ENCODE data around the gene MAL.

DNA sequence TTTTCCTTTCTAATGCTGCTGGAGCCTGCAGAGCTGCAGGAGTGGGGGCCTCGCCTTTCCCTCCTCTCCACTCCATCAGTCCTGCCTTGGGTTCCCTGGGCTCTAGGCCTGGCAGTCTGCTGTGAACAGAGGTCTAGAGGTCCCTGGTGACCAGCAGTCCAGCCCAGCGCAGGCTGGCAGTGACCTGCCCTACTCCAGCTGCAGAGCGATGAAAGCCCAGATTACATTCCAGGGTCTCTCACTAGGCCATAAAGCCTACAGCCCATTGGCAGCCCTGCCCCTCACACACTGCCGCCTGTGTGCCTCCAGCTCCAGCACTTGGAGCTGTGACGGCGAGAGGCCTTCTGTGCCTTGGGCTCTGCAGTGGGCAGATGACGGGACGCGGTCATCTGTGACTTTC, 14.8 kb upstream of the MAL start:
- no peak for TF ChIP-seq EZH2 (IDR thresholded peaks at IDR 0.05; ENCODE audit: insufficient read depth, low read length)
- TF ChIP-seq, protein P1, sequence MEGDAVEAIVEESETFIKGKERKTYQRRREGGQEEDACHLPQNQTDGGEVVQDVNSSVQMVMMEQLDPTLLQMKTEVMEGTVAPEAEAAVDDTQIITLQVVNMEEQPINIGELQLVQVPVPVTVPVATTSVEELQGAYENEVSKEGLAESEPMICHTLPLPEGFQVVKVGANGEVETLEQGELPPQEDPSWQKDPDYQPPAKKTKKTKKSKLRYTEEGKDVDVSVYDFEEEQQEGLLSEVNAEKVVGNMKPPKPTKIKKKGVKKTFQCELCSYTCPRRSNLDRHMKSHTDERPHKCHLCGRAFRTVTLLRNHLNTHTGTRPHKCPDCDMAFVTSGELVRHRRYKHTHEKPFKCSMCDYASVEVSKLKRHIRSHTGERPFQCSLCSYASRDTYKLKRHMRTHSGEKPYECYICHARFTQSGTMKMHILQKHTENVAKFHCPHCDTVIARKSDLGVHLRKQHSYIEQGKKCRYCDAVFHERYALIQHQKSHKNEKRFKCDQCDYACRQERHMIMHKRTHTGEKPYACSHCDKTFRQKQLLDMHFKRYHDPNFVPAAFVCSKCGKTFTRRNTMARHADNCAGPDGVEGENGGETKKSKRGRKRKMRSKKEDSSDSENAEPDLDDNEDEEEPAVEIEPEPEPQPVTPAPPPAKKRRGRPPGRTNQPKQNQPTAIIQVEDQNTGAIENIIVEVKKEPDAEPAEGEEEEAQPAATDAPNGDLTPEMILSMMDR (IDR thresholded peaks at IDR 0.05; ENCODE audit: insufficient read depth, low read depth, low read length), result no peak
